Dedifferentiated amniotic fluid mesenchymal stem cell (primary cell): ENCODE measurements around the gene ELF5.

Experiments
- DNase-seq: peaks from one replicate; pipeline ENCODE4 v3.0.0-alpha.2; 2016; ENCODE audit errors: extremely low spot score

The ELF5 gene

DNA sequence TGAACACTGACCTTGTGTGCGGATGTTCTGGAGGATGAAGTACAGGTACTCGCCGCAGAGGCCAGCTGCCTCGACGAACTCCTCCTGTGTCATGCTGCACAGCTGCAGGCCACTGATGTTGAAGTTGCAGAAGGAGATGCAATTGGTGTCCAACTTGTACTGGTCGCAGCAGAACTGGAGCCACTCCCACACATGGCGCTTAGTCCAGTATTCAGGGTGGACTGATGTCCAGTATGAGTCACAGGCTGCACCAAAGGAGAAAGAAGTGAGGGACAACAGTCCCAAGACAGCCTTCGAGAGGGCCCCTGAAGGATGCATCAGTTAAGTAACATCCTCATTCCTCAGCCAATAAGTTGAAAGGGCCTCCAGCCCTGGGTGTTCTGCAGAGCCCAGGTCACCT lies 20.1 kb downstream of the ELF5 start:
- DNase-seq: no peak

GRCh38 chr11:34492806-34493414 lies 20.7 kb downstream of the ELF5 start:
- DNase-seq: peak; percentile 65

- DNase-seq: no peak
Measured at GRCh38 chr11:34490304-34490703, 23.3 kb downstream of the ELF5 start.

- DNase-seq: no peak
Measured at GRCh38 chr11:34488855-34489557, 24.6 kb downstream of the ELF5 start.

DNA sequence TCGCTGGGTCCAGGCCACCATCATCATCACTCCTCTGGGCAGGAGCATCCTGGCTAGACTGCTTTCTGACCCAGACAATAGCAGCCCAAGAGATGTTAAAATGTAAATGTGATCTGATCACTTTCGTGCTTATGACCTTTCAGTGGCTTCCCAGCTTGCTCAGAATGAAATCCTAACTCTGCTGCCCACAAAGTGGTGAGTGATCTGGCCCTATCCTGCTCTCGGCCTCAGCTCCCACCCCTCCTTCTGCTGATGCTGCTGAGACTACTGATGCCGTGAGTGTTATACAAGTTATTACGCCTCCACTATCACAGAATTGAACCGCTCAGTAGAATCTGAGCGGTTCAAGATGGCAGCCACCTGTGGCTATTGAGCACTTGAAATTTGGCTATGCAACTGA lies 26.2 kb downstream of the ELF5 start:
- DNase-seq: no peak

GRCh38 chr11:34483106-34483874 lies 30.3 kb downstream of the ELF5 start:
- no peak for DNase-seq

- DNase-seq: no peak
Measured at GRCh38 chr11:34481307-34481706, 32.3 kb downstream of the ELF5 start.

DNA sequence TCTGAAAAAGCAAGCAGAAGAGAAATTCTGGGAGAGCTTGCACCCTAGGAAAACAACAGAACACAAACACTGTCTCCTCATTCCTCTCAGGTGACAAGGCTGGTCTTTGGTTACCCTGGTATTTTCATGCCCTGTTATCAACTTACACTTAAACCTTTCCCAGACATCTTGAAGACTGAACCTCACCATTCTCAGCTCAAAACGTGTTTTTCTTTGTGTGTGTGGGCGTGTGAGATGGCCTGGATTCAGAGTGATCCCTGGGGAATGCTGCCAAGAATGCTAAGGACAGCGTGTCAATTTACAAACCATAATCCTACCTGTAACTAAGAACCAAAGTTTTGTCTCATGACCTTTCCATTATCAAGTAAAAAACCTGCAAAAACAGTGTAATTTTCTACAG lies 33.3 kb downstream of the ELF5 start:
- no peak for DNase-seq

- DNase-seq: no peak
Measured at GRCh38 chr11:34478845-34479663, 34.5 kb downstream of the ELF5 start.

GRCh38 chr11:34476849-34477248 lies 36.7 kb downstream of the ELF5 start:
- DNase-seq: no peak

- DNase-seq: no peak
Measured at GRCh38 chr11:34475656-34476055, 37.9 kb downstream of the ELF5 start.

DNA sequence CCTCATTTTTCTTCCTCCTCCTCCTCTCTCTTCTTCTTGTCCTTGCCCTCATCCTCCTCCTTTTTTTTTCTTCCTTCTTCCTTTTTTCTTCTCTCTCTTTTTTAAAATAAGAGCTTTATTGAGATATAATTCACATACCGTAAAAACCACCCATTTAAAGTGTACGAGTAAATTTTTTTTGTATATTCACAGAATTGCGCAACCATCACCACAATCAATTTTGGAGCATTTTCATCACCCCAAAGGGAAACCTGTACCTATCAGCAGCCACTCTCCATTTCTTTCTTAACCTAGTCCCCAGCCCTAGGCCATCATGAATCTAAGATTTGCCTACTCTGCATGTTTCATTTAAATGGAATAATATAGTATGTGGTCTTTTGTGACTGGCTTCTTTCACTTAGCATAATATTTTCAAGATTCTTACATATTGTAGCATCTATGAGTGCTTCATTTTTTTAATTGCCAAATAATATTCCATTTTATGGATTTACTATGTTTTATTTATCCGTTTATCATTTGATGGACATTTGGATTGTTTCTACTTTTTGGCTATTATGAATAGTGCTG lies 39.9 kb downstream of the ELF5 start:
- no peak for DNase-seq

DNA sequence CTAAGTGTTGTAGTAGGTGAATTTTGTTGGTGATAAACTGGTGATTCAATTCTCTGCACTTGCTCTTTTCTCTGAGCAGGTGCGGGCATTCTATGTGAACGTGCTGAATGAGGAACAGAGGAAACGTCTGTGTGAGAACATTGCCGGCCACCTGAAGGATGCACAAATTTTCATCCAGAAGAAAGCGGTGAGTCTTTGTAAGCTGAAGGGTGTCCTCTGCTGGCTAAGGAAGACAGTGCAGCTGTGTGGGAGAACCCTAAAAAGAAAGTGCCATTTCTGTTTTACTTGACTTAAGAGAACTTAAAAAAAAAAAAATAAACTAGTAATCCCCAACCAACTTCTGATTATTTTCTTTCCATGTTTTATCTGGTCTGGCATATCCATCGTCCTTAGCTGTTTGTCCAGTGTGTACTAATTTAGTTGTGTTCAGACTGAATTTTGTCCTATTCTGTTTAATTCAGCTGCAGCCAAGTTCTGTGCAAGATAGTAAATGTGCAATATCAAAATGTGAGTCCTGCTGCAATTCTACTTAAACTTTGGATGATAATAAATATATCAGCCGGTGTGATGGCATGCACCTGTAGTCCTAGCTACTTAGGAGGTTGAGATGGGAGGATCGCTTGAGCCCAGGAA lies 45.3 kb downstream of the ELF5 start:
- DNase-seq: no peak

DNA sequence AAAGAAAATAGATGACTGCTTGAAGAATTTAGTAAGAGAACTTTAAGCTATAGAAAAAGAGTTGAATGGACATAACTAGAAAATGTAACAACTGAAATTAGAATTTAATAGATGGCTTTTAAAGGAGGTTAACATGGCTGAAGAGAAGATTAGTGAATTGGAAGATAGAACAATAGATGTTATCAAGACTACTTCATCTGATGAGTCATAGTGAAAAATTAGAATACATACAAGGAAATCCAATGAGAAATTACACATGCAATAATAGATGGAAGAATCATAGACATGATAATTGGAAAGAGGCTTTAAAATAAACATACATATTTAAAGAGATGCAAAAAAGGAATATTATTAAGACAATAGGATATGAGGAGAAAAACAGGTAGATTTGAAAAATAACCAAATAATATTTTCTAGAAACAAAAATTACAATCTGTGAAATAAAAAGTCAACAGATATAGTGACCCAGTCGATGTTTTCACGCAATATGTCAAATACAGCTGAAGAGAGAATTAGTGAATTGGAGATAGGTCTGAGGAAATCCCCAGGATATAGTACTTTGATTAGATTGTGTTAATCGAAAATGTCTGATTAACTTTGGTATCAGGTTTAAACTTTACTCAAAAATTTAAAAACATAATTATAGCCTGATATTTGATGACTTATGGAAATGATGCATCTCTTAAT lies 46.6 kb downstream of the ELF5 start:
- DNase-seq: no peak

DNA sequence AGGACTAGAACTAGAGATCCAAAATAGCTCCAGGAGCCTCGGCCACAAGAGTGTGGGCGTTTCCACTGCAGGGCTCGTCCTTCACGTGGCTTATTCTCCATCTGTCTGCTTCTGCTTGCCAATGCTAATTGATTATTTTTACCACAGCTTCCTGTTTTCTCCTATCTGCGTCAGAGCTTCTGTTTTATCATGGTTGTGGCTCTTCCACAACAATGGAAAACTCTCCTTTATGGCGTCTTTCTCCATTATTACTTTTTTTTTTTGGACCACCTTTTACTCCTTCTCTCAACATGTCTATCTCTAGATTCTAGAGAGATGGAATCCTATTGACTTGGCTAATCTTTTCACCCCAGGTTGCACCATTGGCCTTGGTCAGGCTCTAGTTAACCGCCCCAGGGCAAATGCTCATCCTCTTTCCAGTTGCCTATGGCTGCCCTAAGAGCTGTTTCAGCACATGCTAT lies 49.0 kb downstream of the ELF5 start:
- no peak for DNase-seq

- no peak for DNase-seq
Measured at GRCh38 chr11:34461215-34461614, 52.4 kb downstream of the ELF5 start.

DNA sequence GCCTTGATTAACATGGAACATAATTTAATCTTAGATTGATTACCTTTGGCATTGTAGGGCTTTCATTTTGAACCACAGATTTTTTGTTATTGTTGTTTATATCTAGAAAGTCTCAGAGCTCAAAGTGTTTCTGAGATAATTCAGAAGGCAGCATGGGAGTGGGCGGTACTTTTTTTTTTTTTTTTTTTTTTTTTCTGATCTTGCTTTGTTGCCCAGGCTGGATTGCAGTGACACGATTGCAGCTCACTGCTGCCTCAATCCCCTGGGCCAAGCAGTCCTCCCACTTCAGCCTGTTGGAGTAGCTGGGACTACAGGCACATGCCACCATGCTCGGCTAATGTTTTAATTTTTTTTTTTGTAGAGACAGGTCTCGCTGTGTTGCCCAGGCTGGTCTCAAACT lies 53.3 kb downstream of the ELF5 start:
- no peak for DNase-seq

- DNase-seq: no peak
Measured at GRCh38 chr11:34459507-34460162, 54.0 kb downstream of the ELF5 start.

DNA sequence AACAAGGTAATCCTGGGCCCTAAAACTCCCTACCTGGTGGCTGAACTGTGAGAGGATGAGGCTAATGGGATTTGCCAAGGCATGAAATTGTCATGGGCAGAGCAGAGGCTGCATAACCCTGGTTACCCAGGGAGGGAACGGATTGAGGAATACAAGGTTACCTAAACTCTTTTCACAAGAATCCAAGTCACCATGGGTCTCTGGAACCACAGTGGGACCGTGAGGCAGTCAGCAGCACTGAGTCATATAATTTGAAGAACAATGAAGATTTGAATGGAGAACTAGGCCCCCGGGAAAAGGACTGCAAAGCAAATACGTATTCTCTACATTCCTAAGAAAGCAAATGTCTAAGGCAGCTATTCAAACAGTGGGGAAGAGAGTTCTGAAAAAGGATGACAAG lies 55.1 kb downstream of the ELF5 start:
- DNase-seq: no peak

DNA sequence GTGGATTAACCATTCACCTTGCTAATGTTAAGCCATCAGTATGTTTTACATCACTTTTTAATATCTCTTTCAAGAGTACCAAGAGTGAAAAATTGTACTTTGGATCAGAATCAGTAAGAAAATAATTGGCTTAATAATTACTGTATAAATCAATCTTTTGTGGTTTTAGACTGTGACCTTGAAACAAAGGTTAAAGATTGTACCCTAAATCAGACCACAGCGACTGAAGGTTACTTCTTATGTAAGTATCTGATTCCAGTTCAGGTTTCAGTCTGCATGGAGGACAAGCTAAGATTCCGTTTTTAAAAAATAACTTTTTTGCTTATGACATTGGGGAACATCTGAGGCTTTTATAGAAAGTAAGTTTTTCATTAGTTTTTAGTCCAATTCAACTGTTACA lies 56.0 kb downstream of the ELF5 start:
- no peak for DNase-seq
